Endodermal cell (in vitro differentiated cells): ENCODE data around the gene SHCBP1. TPM values are rescaled to one million over a fixed set of nuclear protein-coding genes. Genes with fewer than 3 reads are reported as not detected.
A peak's percentile ranks its signal among the peaks of the same experiment; 100 is the strongest.

Experiments used
- DNase-seq: peaks from one replicate; pipeline ENCODE4 v3.0.0-alpha.2; 2017
- H3K27ac ChIP-seq: 2 replicates; pipeline ENCODE4 v1.5.1; 2013; ENCODE audit warnings: mild to moderate bottlenecking, low read depth, low read length, moderate library complexity
- H3K27me3 ChIP-seq: 2 replicates; pipeline ENCODE4 v1.6.1; 2013; ENCODE audit warnings: mild to moderate bottlenecking, low read length, moderate library complexity; ENCODE audit not compliant: insufficient read depth, control insufficient read depth, poor library complexity, severe bottlenecking
- H3K36me3 ChIP-seq: 2 replicates; pipeline ENCODE4 v1.7.0; 2013; ENCODE audit warnings: mild to moderate bottlenecking, low read length, moderate library complexity; ENCODE audit not compliant: control insufficient read depth, insufficient read depth
- H3K4me1 ChIP-seq: one replicate; pipeline ENCODE4 v1.7.0; 2013; ENCODE audit warnings: low read length; ENCODE audit not compliant: control insufficient read depth, insufficient read depth
- H3K4me3 ChIP-seq: 2 replicates; pipeline ENCODE4 v1.5.1; 2013; ENCODE audit warnings: mild to moderate bottlenecking, low read length, moderate library complexity
- H3K9ac ChIP-seq: 2 replicates; pipeline ENCODE4 v1.6.1; 2013; ENCODE audit warnings: mild to moderate bottlenecking, low read length, moderate library complexity; ENCODE audit not compliant: poor library complexity, severe bottlenecking; ENCODE audit errors: extremely low read depth
- H3K9me3 ChIP-seq: 2 replicates; pipeline ENCODE4 v1.6.1; 2013; ENCODE audit warnings: mild to moderate bottlenecking, low read length, moderate library complexity; ENCODE audit not compliant: control insufficient read depth
- H3K27ac Mint-ChIP-seq: 2 replicates; pipeline ENCODE4 v1.8.0; 2020; ENCODE audit warnings: mixed read lengths
- H3K27me3 Mint-ChIP-seq: 2 replicates; pipeline ENCODE4 v1.8.0; 2021; ENCODE audit warnings: mild to moderate bottlenecking, mixed read lengths; ENCODE audit not compliant: insufficient read depth
- H3K36me3 Mint-ChIP-seq: 2 replicates; pipeline ENCODE4 v1.8.0; 2020; ENCODE audit warnings: low read depth, mixed read lengths
- H3K4me1 Mint-ChIP-seq: 2 replicates; pipeline ENCODE4 v1.8.0; 2020; ENCODE audit warnings: mixed read lengths
- H3K4me3 Mint-ChIP-seq: 2 replicates; pipeline ENCODE4 v1.8.0; 2020; ENCODE audit warnings: mild to moderate bottlenecking, moderate library complexity, mixed read lengths
- H3K9me3 Mint-ChIP-seq: 2 replicates; pipeline ENCODE4 v1.8.0; 2020; ENCODE audit warnings: mild to moderate bottlenecking, mixed read lengths
- WGBS, 2 experiments: methylation state at CpG; one replicate each; pipeline versions ENCODE4 v1.1.5 to v1.1.7; 2013; ENCODE audit warnings: missing lambda C conversion rate in 2 of 2, mixed read lengths in 1 of 2; ENCODE audit not compliant: insufficient coverage in 1 of 2, insufficient read length in 1 of 2; 5-methylcytosine and 5-hydroxymethylcytosine counted together
- total RNA-seq, 2 donors: library from RNA; stranded (reverse); fragmentation: NEBNext Ultra II Directional in 1 of 2; extraction: Animal tissue kit (Norgen Biotek cat#: 25700) in 1 of 2; gene quantifications; 2 replicates in 1 of 2; 3 replicates in 1 of 2; pipeline ENCODE4 v1.2.1, GENCODE V29; 2021
- TF ChIP-seq, protein P1 (sequence below): fragments of 200-600 bp; sonication (generic); conservative IDR thresholded peaks from 2 replicates; pipeline ENCODE4 v1.5.0; 2021; ENCODE audit warnings: antibody characterized with exemption, mild to moderate bottlenecking

SHCBP1 gene
- total RNA-seq, 2 donors from 2014 or later: 15.1 to 17.2 TPM

DNA sequence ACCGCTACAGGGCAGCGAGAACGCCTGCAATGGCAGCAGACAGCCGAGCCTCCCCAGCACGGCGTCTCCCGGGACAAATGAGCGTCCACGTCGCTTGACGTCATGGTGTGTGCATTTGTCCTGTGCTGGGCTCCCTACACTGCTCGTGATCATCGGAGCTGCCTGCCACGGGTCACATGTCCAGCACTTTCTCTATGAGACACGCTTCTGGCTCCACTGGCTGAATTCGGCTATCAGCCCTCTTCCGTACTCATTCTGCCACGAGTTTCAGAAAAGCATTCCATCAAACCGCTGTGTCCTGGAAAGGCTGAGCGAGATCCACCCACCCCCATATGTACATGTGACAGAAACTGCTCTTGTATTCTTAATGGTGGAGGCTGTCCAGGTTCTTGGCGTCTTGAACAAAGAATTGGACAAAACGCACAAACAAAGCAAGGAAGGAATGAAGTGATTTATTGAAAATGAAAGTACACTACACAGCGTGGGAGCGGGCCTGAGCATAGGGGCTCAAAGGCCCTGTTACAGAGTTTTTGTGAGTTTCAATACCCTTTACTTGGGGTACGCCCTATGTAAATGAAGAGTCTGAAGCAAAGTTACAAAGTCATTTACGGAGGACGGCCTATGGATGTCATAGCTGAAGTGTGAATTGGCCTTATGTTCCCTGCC, 28.5 kb upstream of the SHCBP1 start:
- H3K4me1 Mint-ChIP-seq: peaks cover 17% of the 10 kb centered on the region
- Histone ChIP-seq H3K4me1 (no peaks in the 10 kb centered on the region), H3K36me3 (peaks cover 3% of the 10 kb centered on the region), H3K9me3 (peaks cover 5% of the 10 kb centered on the region), H3K27me3 (no peaks in the 10 kb centered on the region), H3K27ac (no peak overlapping the region), H3K9ac (no peak overlapping the region), H3K4me3 (no peak overlapping the region)
- TF ChIP-seq, protein P1, sequence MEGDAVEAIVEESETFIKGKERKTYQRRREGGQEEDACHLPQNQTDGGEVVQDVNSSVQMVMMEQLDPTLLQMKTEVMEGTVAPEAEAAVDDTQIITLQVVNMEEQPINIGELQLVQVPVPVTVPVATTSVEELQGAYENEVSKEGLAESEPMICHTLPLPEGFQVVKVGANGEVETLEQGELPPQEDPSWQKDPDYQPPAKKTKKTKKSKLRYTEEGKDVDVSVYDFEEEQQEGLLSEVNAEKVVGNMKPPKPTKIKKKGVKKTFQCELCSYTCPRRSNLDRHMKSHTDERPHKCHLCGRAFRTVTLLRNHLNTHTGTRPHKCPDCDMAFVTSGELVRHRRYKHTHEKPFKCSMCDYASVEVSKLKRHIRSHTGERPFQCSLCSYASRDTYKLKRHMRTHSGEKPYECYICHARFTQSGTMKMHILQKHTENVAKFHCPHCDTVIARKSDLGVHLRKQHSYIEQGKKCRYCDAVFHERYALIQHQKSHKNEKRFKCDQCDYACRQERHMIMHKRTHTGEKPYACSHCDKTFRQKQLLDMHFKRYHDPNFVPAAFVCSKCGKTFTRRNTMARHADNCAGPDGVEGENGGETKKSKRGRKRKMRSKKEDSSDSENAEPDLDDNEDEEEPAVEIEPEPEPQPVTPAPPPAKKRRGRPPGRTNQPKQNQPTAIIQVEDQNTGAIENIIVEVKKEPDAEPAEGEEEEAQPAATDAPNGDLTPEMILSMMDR: no peak
- WGBS, 2 experiments: 94 to 95% methylated on average over 19 to 27 of the region's 27 CpGs
- peaks cover 18% of the 10 kb centered on the region for H3K9me3 Mint-ChIP-seq
- H3K4me3 Mint-ChIP-seq: no peak overlapping the region
- DNase-seq: no peak
- peaks cover 7% of the 10 kb centered on the region for H3K27me3 Mint-ChIP-seq
- no peak overlapping the region for H3K27ac Mint-ChIP-seq
- no peaks in the 10 kb centered on the region for H3K36me3 Mint-ChIP-seq

DNA sequence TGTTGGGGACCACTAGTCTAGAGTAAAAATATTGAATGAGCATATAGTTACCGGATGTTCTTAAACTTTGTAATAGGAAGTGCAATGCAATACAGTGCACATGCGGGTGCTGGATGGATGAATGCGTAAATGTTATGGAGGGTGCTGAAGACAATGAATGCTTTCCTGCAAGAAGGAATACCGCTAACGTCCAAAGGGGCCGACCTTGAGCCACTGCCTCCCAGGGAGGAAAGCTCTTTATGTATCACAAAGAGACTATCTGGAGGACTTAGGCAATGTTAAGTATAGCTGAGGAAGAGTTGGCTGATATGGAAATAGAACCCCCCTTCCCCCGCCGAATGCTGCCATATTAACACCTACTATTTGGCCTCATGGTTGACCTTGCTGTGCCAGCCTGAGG, 27.5 kb upstream of the SHCBP1 start:
- H3K4me3 ChIP-seq: no peak overlapping the region
- DNase-seq: peak; percentile 77
- TF ChIP-seq, protein P1: peak; percentile 66

DNA sequence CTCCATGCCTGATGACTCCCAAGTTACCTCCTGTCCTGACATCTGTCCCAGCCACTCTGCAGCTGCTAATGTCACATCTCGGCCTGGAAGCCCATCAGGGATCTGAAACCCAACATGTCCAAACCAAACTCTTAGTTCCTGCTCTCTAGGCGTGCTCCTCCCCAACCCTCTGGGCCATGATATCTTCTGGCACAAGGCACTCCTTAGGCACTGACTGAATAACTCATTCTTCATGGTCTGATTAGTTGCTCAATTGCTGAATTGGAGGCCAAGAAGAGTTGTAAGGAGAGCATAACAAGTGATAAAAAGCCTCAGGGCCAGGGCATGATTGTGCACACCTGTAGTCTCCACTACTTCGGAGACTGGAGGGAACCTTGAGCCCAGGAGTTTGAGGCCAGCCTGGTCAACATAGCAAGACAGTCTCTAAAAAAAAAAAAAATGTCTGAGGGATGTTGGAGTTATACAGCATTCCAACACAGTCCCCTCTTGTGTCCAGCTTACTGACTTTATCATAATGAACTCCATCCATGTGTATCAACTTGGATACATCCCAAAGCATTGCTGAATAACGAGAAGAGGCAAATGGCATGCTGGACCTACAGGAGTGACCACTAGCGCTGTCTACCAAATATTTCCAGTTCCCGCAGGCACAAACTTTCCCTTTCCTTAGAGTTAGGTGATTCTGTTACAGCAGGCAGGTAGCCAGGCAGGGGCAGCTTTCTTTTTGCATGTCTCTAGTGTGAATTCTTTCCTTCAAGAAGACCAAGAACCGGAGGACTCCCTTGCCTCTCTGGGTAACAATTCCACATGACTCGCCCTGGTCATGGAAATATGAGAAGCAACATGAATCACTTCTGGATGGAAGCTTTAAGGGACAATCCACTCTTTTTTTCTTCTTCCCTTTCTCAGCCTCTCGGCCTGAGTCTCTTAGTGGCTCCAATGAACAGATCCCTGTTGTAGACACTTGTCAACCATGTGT, 18.1 kb upstream of the SHCBP1 start:
- TF ChIP-seq, protein P1: no peak
- Mint-ChIP-seq H3K36me3 (no peaks in the 10 kb centered on the region), H3K27ac (no peak overlapping the region), H3K4me3 (no peak overlapping the region), H3K9me3 (peaks cover 14% of the 10 kb centered on the region), H3K27me3 (peaks cover 49% of the 10 kb centered on the region), H3K4me1 (no peaks in the 10 kb centered on the region)
- 89% methylated on average over 7 to 9 of the region's 9 CpGs for WGBS, 2 experiments
- no peak overlapping the region for H3K27ac ChIP-seq
- no peaks in the 10 kb centered on the region for H3K4me1 ChIP-seq
- H3K36me3 ChIP-seq: no peaks in the 10 kb centered on the region
- no peaks in the 10 kb centered on the region for H3K9me3 ChIP-seq
- peak; percentile 13 for DNase-seq
- H3K4me3 ChIP-seq: no peak overlapping the region
- no peak overlapping the region for H3K9ac ChIP-seq
- H3K27me3 ChIP-seq: peaks cover 4% of the 10 kb centered on the region

More for the DNA sequence above, 27.5 kb upstream of the SHCBP1 start:
- H3K9me3 ChIP-seq: no peaks in the 10 kb centered on the region
- no peak overlapping the region for H3K4me3 Mint-ChIP-seq
- H3K27me3 ChIP-seq: no peaks in the 10 kb centered on the region
- H3K9ac ChIP-seq: no peak overlapping the region
- H3K4me1 Mint-ChIP-seq: peaks cover 17% of the 10 kb centered on the region
- no peaks in the 10 kb centered on the region for H3K4me1 ChIP-seq
- 78 to 87% methylated on average over 6 to 8 of the region's 8 CpGs for WGBS, 2 experiments
- no peaks in the 10 kb centered on the region for H3K36me3 ChIP-seq
- no peak overlapping the region for H3K27ac ChIP-seq
- peaks cover 23% of the 10 kb centered on the region for H3K9me3 Mint-ChIP-seq
- H3K36me3 Mint-ChIP-seq: no peaks in the 10 kb centered on the region
- H3K27ac Mint-ChIP-seq: no peak overlapping the region
- H3K27me3 Mint-ChIP-seq: peaks cover 17% of the 10 kb centered on the region
